IMR-90 (cell line): ENCODE data around the gene DRC7. TPM values are rescaled to one million over a fixed set of nuclear protein-coding genes. Genes with fewer than 3 reads are reported as not detected.

ENCODE experiments used
- ATAC-seq: fragments of 200-7000 bp; cut with Tn5 transposase; 2 replicates; pipeline ENCODE4 v1.9.1; 2020; ENCODE audit warnings: low read depth, mild to moderate bottlenecking, moderate library complexity
- BruUV-seq: library from RNA; stranded (reverse); fragments of 400-500 nt; replicated peaks from 2 replicates; lab custom pipeline; 2021; lab: Mats Ljungman, UMichigan
- CTCF ChIA-PET: fragments of 300-600 bp; formaldehyde crosslinking; extraction: SDS; loops from one replicate; lab custom pipeline; 2021; ENCODE audit warnings: antibody characterized with exemption; lab: Yijun Ruan, JAX
- POLR2A ChIA-PET: fragments of 300-600 bp; sonication (Branson Sonifier 250); formaldehyde crosslinking; loops from one replicate; lab custom pipeline; 2022; ENCODE audit warnings: antibody characterized with exemption; ENCODE audit not compliant: unreplicated experiment; lab: Charles Lee
- DNase-seq: peaks from one replicate; pipeline ENCODE4 v3.0.0; 2013
- H2AFZ ChIP-seq: replicated peaks from 2 replicates; pipeline ENCODE3; 2013; ENCODE audit warnings: low read length, mild to moderate bottlenecking; ENCODE audit not compliant: poor library complexity
- H2AK5ac ChIP-seq: 2 replicates; pipeline ENCODE4 v1.6.1; 2013; ENCODE audit warnings: low read depth, low read length, inconsistent platforms
- H2AK9ac ChIP-seq: replicated peaks from 2 replicates; pipeline ENCODE3; 2013; ENCODE audit warnings: mild to moderate bottlenecking, low read depth, low read length, moderate library complexity; ENCODE audit not compliant: poor library complexity
- H2BK120ac ChIP-seq: 2 replicates; pipeline ENCODE4 v1.6.1; 2013; ENCODE audit warnings: low read depth, low read length, inconsistent platforms
- H2BK15ac ChIP-seq: 3 replicates; pipeline ENCODE4 v1.6.1; 2013; ENCODE audit warnings: low read depth, low read length, inconsistent platforms
- H2BK20ac ChIP-seq: 2 replicates; pipeline ENCODE4 v1.6.1; 2013; ENCODE audit warnings: low read depth, mild to moderate bottlenecking, inconsistent platforms, low read length, moderate library complexity
- H2BK5ac ChIP-seq: 2 replicates; pipeline ENCODE4 v1.6.1; 2013; ENCODE audit warnings: mild to moderate bottlenecking, low read depth, low read length, inconsistent platforms; ENCODE audit not compliant: poor library complexity, severe bottlenecking
- H3K14ac ChIP-seq: replicated peaks from 2 replicates; pipeline ENCODE4 v1.6.1; 2013; ENCODE audit warnings: low read depth, low read length, inconsistent platforms
- H3K18ac ChIP-seq: 2 replicates; pipeline ENCODE4 v1.6.1; 2013; ENCODE audit warnings: low read depth, low read length, control low read depth
- H3K23ac ChIP-seq: 2 replicates; pipeline ENCODE4 v1.6.1; 2013; ENCODE audit warnings: low read depth, low read length, inconsistent platforms
- H3K27ac ChIP-seq: 2 replicates; pipeline ENCODE4 v1.5.1; 2013; ENCODE audit warnings: mild to moderate bottlenecking, control low read depth, low read length; ENCODE audit not compliant: insufficient read depth
- H3K27me3 ChIP-seq: 2 replicates; pipeline ENCODE4 v1.6.1; 2013; ENCODE audit warnings: low read length; ENCODE audit not compliant: control insufficient read depth, insufficient read depth
- H3K36me3 ChIP-seq: 2 replicates; pipeline ENCODE4 v1.6.1; 2013; ENCODE audit warnings: low read length, mixed read lengths; ENCODE audit not compliant: control insufficient read depth, insufficient read depth
- H3K4ac ChIP-seq: 2 replicates; pipeline ENCODE4 v1.6.1; 2013; ENCODE audit warnings: low read depth, low read length, inconsistent platforms
- H3K4me1 ChIP-seq: 2 replicates; pipeline ENCODE4 v1.6.1; 2013; ENCODE audit warnings: low read length, mixed read lengths; ENCODE audit not compliant: control insufficient read depth, insufficient read depth
- H3K4me2 ChIP-seq: 2 replicates; pipeline ENCODE4 v1.6.1; 2013; ENCODE audit warnings: low read depth, mild to moderate bottlenecking, control low read depth, low read length, moderate library complexity
- H3K4me3 ChIP-seq: 2 replicates; pipeline ENCODE4 v1.5.1; 2013; ENCODE audit warnings: low read depth, mild to moderate bottlenecking, control low read depth, low read length, moderate library complexity; ENCODE audit not compliant: insufficient read depth
- H3K56ac ChIP-seq: 2 replicates; pipeline ENCODE4 v1.6.1; 2013; ENCODE audit warnings: low read length, inconsistent platforms; ENCODE audit not compliant: insufficient read depth; ENCODE audit errors: extremely low read depth
- H3K79me1 ChIP-seq, 2 experiments: 2 replicates each; pipeline ENCODE4 v1.6.1; 2013; ENCODE audit warnings: low read length in 2 of 2, inconsistent platforms in 1 of 2, low read depth in 1 of 2
- H3K9ac ChIP-seq: 2 replicates; pipeline ENCODE4 v1.6.1; 2013; ENCODE audit warnings: low read depth, low read length, control low read depth
- H3K9me1 ChIP-seq: 2 replicates; pipeline ENCODE4 v1.6.1; 2013; ENCODE audit warnings: low read length, inconsistent platforms; ENCODE audit not compliant: insufficient read depth
- H3K9me3 ChIP-seq: 2 replicates; pipeline ENCODE4 v1.6.1; 2013; ENCODE audit warnings: low read length; ENCODE audit not compliant: control insufficient read depth, insufficient read depth
- H4K20me1 ChIP-seq: 2 replicates; pipeline ENCODE4 v1.6.1; 2013; ENCODE audit warnings: low read length, inconsistent platforms; ENCODE audit not compliant: insufficient read depth
- H4K5ac ChIP-seq: 2 replicates; pipeline ENCODE4 v1.6.1; 2013; ENCODE audit warnings: mild to moderate bottlenecking, low read depth, low read length, control low read depth
- H4K8ac ChIP-seq, 2 experiments: 2 replicates each; pipeline ENCODE4 v1.6.1; 2013; ENCODE audit warnings: low read depth in 2 of 2, low read length in 2 of 2, control low read depth in 1 of 2, inconsistent platforms in 1 of 2
- H4K91ac ChIP-seq: 2 replicates; pipeline ENCODE4 v1.6.1; 2013; ENCODE audit warnings: low read depth, low read length, inconsistent platforms; ENCODE audit not compliant: insufficient read depth
- BHLHE40 ChIP-seq: fragments of 150-350 bp; IDR thresholded peaks from 2 replicates; pipeline ENCODE4 v1.6.1; 2016; ENCODE audit warnings: mild to moderate bottlenecking, low read depth, low read length
- CEBPB ChIP-seq: IDR thresholded peaks from 2 replicates; pipeline ENCODE4 v1.6.1; 2012; ENCODE audit warnings: low read depth, low read length, improper control_type of control experiment
- FOS ChIP-seq: fragments of 150-350 bp; IDR thresholded peaks from 2 replicates; pipeline ENCODE4 v1.6.1; 2016; ENCODE audit warnings: low read depth, low read length
- MAFK ChIP-seq: IDR thresholded peaks from 2 replicates; pipeline ENCODE4 v1.6.1; 2012; ENCODE audit warnings: low read depth, low read length, improper control_type of control experiment
- MAZ ChIP-seq: IDR thresholded peaks from 2 replicates; pipeline ENCODE4 v1.6.1; 2012; ENCODE audit warnings: low read depth, mild to moderate bottlenecking, low read length, improper control_type of control experiment, moderate library complexity, borderline replicate concordance
- MXI1 ChIP-seq: IDR thresholded peaks from 2 replicates; pipeline ENCODE4 v1.6.1; 2012; ENCODE audit warnings: low read depth, mild to moderate bottlenecking, low read length, moderate library complexity, borderline replicate concordance
- RAD21 ChIP-seq: IDR thresholded peaks from 2 replicates; pipeline ENCODE4 v1.6.1; 2012; ENCODE audit warnings: low read length, improper control_type of control experiment
- RFX5 ChIP-seq: IDR thresholded peaks from 2 replicates; pipeline ENCODE4 v1.8.0; 2012; ENCODE audit warnings: low read depth, mild to moderate bottlenecking, low read length, moderate library complexity
- SMC3 ChIP-seq: fragments of 150-350 bp; IDR thresholded peaks from 2 replicates; pipeline ENCODE4 v1.6.1; 2016; ENCODE audit warnings: low read depth, mild to moderate bottlenecking, antibody characterized with exemption, low read length, moderate library complexity
- WGBS, 2 experiments: methylation state at CpG; one replicate each; pipeline versions ENCODE4 v1.1.5 to v1.1.7; 2013; ENCODE audit warnings: missing lambda C conversion rate in 2 of 2; ENCODE audit not compliant: insufficient read length in 1 of 2; ENCODE audit errors: extremely low coverage in 2 of 2; 5-methylcytosine and 5-hydroxymethylcytosine counted together
- dilution Hi-C: fragments of 300-500 bp; cut with HindIII; formaldehyde crosslinking; loops from one replicate; pipeline ENCODE4 v1.14.3; 2018; ENCODE audit warnings: low sequenced_read_pairs; ENCODE audit not compliant: unreplicated experiment
- in situ Hi-C: fragments of 300-500 bp; cut with MboI; formaldehyde crosslinking; loops from 3 replicates; pipeline ENCODE4 v1.14.3; 2019; ENCODE audit warnings: low sequenced_read_pairs, inconsistent platforms, mixed read lengths
- intact Hi-C: fragments of 100-400 bp; cut with micrococcal nuclease; formaldehyde crosslinking; loops from 2 replicates; pipeline ENCODE4 v1.10.0; 2022
- polyA plus RNA-seq, 3 experiments: library from polyadenylated mRNA; depleted of rRNA; stranded (reverse); fragments of >200 nt; gene quantifications; 2 replicates each; pipeline ENCODE4 v1.2.3, GENCODE V29; 2012; ENCODE audit warnings: low replicate concordance in 1 of 3
- total RNA-seq: library from RNA; depleted of rRNA; stranded (reverse); fragments of >200 nt; gene quantifications from 2 replicates; pipeline ENCODE4 v1.2.3, GENCODE V29; 2012
- TF ChIP-seq, protein P1 (sequence below): conservative IDR thresholded peaks from 2 replicates; pipeline ENCODE4 v1.5.1; 2012; ENCODE audit warnings: mild to moderate bottlenecking, low read depth, low read length, improper control_type of control experiment
- TF ChIP-seq, protein P2 (sequence below): fragments of 150-350 bp; IDR thresholded peaks from 2 replicates; pipeline ENCODE4 v1.6.1; 2016; ENCODE audit warnings: low read depth, mild to moderate bottlenecking, low read length, moderate library complexity, borderline replicate concordance
- TF ChIP-seq, protein P3 (sequence below): fragments of 150-350 bp; IDR thresholded peaks from 2 replicates; pipeline ENCODE4 v1.6.1; 2017; ENCODE audit warnings: mild to moderate bottlenecking, antibody characterized with exemption, low read length, low read depth

The DRC7 gene
- total and polyA plus RNA-seq, 2 of the 4 experiments (the other 2 are of a cell fraction): not detected

DNA sequence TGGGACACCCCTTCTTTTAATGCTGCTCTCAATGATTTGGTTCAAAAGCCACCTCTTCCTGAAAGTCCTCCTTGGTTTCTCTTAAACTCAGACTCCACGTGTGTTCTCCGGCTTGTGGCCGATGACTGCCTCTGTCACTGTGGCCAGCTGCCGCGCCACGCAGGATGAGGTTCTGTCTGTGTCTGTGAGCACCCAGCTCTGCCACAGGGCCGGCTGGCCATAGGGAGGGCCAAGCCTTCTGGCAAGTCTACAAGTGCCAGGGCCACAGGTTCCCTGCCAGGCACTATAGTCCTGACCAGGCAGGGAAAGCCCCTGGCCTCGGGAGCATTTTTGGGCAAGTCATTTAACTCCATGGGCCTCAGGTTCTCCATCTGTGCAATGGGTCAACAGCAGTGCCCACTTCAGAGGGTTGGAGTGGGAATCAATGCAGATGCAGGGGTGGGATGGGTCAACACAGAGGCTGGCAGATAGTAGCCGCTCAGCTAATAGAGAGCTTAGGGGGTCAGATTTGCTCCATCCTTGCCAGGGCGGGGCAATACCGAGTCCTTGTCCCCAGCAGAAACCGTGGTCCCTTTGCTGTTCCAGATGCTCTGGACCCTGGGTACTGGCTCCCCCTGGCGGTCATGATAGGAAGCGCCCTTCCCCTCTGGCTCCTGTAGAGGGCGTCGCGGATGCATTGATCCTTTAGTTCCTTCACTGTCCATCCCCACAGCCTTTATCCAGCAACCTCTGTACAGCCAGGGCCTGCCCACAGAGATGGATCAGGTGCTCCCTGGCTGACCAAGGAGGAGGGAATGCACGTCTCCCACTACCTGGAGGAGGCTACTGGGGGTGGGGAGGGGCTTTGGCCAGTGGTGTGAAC is 45.8 kb upstream of the DRC7 start (continued):
- TF ChIP-seq, protein P1, sequence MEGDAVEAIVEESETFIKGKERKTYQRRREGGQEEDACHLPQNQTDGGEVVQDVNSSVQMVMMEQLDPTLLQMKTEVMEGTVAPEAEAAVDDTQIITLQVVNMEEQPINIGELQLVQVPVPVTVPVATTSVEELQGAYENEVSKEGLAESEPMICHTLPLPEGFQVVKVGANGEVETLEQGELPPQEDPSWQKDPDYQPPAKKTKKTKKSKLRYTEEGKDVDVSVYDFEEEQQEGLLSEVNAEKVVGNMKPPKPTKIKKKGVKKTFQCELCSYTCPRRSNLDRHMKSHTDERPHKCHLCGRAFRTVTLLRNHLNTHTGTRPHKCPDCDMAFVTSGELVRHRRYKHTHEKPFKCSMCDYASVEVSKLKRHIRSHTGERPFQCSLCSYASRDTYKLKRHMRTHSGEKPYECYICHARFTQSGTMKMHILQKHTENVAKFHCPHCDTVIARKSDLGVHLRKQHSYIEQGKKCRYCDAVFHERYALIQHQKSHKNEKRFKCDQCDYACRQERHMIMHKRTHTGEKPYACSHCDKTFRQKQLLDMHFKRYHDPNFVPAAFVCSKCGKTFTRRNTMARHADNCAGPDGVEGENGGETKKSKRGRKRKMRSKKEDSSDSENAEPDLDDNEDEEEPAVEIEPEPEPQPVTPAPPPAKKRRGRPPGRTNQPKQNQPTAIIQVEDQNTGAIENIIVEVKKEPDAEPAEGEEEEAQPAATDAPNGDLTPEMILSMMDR: peak; percentile 100; the same call in 1 of the 2 replicates
- peak; percentile 99 for TF ChIP-seq RAD21

DNA sequence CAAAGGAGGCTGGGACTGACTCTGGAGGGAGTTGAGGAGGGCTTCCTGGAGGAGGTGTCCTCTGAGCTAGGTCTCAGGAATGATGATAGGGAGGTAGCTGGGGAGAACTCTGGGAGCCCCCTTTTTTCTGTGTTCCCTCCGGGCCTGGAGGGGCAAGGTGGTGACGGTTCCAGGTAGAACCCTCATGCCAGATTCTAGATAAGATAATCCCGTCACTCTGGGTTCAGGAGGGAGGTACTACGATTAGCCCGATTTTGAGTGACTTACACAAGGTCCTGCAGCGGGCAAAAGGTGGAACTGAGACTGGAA is 45.2 kb upstream of the DRC7 start:
- peaks cover 7% of the 10 kb centered on the region for H3K9me1 ChIP-seq
- peaks cover 2% of the 10 kb centered on the region; the same call in 1 of the 2 replicates for H3K4me1 ChIP-seq
- WGBS, 2 experiments: no CpG with 5 or more reads among the region's 6 CpGs
- no peak overlapping the region for H3K56ac ChIP-seq
- H2BK15ac ChIP-seq: no peak overlapping the region
- H3K9me3 ChIP-seq: no peaks in the 10 kb centered on the region
- no peak overlapping the region for H3K4me3 ChIP-seq
- DNase-seq: no peak
- no peak overlapping the region for H4K91ac ChIP-seq
- dilution Hi-C loops (no loop called here), in situ Hi-C loops (no loop called here), intact Hi-C loops (loop anchor here (1.0 to 10.0 kb wide), 5 partner anchors 49 to 355 kb away; partner anchors contain the start of genes USB1 and ZNF319)
- peak overlapping the region; percentile 2 for H2AK9ac ChIP-seq
- peak overlapping the region; percentile 81 for H2AFZ ChIP-seq
- H4K5ac ChIP-seq: no peak overlapping the region
- H2BK5ac ChIP-seq: no peak overlapping the region
- H3K23ac ChIP-seq: no peak overlapping the region
- H2BK20ac ChIP-seq: no peak overlapping the region
- ChIA-PET POLR2A (no interaction called here), CTCF (interaction anchor here (0.6 to 3.6 kb wide), 4 partner anchors 16 to 81 kb away, joined by 3 to 16 read pairs (median 4); no protein-coding TSS in a partner anchor)
- no peaks in the 10 kb centered on the region for H4K20me1 ChIP-seq
- H3K14ac ChIP-seq: no peak overlapping the region
- no TSS peak for BruUV-seq
- no peak overlapping the region for H3K4ac ChIP-seq
- H3K27ac ChIP-seq: no peak overlapping the region
- no peaks in the 10 kb centered on the region for H3K27me3 ChIP-seq
- no peak overlapping the region for H4K8ac ChIP-seq
- no peak overlapping the region for H2BK120ac ChIP-seq
- H3K4me2 ChIP-seq: no peak overlapping the region
- no peak overlapping the region for H3K18ac ChIP-seq
- no peak for ATAC-seq
- H3K79me1 ChIP-seq: no peaks in the 10 kb centered on the region
- no peak overlapping the region for H2AK5ac ChIP-seq
- no peak overlapping the region for H3K9ac ChIP-seq
- no peaks in the 10 kb centered on the region for H3K36me3 ChIP-seq
- TF ChIP-seq, protein P2, sequence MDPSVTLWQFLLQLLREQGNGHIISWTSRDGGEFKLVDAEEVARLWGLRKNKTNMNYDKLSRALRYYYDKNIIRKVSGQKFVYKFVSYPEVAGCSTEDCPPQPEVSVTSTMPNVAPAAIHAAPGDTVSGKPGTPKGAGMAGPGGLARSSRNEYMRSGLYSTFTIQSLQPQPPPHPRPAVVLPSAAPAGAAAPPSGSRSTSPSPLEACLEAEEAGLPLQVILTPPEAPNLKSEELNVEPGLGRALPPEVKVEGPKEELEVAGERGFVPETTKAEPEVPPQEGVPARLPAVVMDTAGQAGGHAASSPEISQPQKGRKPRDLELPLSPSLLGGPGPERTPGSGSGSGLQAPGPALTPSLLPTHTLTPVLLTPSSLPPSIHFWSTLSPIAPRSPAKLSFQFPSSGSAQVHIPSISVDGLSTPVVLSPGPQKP: no peak
- no peak for TF ChIP-seq CEBPB
- no peak for TF ChIP-seq FOS
- TF ChIP-seq, protein P3, sequence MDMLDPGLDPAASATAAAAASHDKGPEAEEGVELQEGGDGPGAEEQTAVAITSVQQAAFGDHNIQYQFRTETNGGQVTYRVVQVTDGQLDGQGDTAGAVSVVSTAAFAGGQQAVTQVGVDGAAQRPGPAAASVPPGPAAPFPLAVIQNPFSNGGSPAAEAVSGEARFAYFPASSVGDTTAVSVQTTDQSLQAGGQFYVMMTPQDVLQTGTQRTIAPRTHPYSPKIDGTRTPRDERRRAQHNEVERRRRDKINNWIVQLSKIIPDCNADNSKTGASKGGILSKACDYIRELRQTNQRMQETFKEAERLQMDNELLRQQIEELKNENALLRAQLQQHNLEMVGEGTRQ: no peak
- TF ChIP-seq MXI1: no peak
- TF ChIP-seq MAFK: no peak
- TF ChIP-seq RFX5: no peak
- no peak for TF ChIP-seq BHLHE40
- no peak for TF ChIP-seq SMC3
- no peak for TF ChIP-seq MAZ
